AG04450 (cell line): Measurements from ENCODE around the gene VSIG10. TPM values are rescaled to one million over a fixed set of nuclear protein-coding genes. Genes with fewer than 3 reads are reported as not detected.

ENCODE experiments used
- CTCF ChIA-PET: fragments of 300-600, 350-600 bp; formaldehyde crosslinking; extraction: SDS; loops from one replicate; lab custom pipeline; 2022; ENCODE audit warnings: antibody characterized with exemption, inconsistent platforms; lab: Charles Lee
- POLR2A ChIA-PET: fragments of 350-600 bp; formaldehyde crosslinking; extraction: SDS; loops from one replicate; lab custom pipeline; 2021; ENCODE audit warnings: antibody characterized with exemption, inconsistent platforms; lab: Yijun Ruan, JAX
- DNase-seq: peaks from one replicate; pipeline ENCODE4 v3.0.0-alpha.2; 2011; ENCODE audit warnings: low read depth, low spot score
- H3K27ac ChIP-seq: one replicate; pipeline ENCODE4 v1.5.1; 2012; ENCODE audit warnings: low read depth, low read length, control low read depth
- H3K27me3 ChIP-seq: one replicate; pipeline ENCODE4 v1.6.0; 2012; ENCODE audit warnings: low read length; ENCODE audit not compliant: control insufficient read depth, insufficient read depth
- H3K4me3 ChIP-seq: 2 replicates; pipeline ENCODE4 v1.5.1; 2011; ENCODE audit warnings: mild to moderate bottlenecking, low read depth, low read length, control low read depth
- H3K9me3 ChIP-seq: 2 replicates; pipeline ENCODE4 v1.5.1; 2012; ENCODE audit warnings: low read length; ENCODE audit not compliant: control insufficient read depth, insufficient read depth
- polyA plus RNA-seq: library from polyadenylated mRNA; depleted of rRNA; stranded (reverse); fragments of >200 nt; gene quantifications from 2 replicates; pipeline ENCODE4 v1.2.3, GENCODE V29; 2011
- TF ChIP-seq, protein P1 (sequence below): IDR thresholded peaks from 2 replicates; pipeline ENCODE4 v1.5.1; 2011; ENCODE audit warnings: low read depth, low read length, control low read depth, inconsistent platforms

The VSIG10 gene
- polyA plus RNA-seq, 1 experiment = 9.7 TPM

DNA sequence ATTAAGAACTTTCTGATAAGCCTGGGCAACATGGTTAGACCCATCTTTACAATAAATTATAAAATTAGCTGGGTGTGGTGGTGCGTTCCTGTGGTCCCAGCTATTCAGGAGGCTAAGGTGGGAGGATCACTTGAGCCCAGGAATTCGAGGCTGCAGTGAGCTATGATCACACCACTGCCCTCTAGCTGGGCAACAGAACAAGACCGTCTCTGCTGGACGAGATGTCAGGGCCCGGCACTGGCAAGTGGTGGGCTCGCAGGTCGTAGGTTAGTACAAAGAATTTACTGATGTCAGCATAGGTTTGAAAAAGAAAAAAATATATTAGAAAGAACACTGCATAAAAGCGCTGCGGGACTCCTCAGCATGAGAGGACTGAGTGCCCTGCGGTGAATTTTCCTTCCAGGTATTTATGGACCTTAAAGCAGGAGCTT lies 15.7 kb upstream of the VSIG10 start:
- TF ChIP-seq, protein P1, sequence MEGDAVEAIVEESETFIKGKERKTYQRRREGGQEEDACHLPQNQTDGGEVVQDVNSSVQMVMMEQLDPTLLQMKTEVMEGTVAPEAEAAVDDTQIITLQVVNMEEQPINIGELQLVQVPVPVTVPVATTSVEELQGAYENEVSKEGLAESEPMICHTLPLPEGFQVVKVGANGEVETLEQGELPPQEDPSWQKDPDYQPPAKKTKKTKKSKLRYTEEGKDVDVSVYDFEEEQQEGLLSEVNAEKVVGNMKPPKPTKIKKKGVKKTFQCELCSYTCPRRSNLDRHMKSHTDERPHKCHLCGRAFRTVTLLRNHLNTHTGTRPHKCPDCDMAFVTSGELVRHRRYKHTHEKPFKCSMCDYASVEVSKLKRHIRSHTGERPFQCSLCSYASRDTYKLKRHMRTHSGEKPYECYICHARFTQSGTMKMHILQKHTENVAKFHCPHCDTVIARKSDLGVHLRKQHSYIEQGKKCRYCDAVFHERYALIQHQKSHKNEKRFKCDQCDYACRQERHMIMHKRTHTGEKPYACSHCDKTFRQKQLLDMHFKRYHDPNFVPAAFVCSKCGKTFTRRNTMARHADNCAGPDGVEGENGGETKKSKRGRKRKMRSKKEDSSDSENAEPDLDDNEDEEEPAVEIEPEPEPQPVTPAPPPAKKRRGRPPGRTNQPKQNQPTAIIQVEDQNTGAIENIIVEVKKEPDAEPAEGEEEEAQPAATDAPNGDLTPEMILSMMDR = no peak
- POLR2A ChIA-PET = interaction anchor here (1.4 kb wide), 1 partner anchor 17 kb away, joined by 3 read pairs; the partner anchor contains the start of gene PEBP1
- CTCF ChIA-PET = interaction anchor here (0.6 to 2.7 kb wide), 5 partner anchors 62 to 959 kb away, joined by 3 to 13 read pairs (median 5); partner anchors contain the start of gene SUDS3
- Histone ChIP-seq H3K4me3 (no peak overlapping the region), H3K9me3 (no peaks in the 10 kb centered on the region), H3K27ac (no peak overlapping the region), H3K27me3 (no peaks in the 10 kb centered on the region)
- no peak for DNase-seq

DNA sequence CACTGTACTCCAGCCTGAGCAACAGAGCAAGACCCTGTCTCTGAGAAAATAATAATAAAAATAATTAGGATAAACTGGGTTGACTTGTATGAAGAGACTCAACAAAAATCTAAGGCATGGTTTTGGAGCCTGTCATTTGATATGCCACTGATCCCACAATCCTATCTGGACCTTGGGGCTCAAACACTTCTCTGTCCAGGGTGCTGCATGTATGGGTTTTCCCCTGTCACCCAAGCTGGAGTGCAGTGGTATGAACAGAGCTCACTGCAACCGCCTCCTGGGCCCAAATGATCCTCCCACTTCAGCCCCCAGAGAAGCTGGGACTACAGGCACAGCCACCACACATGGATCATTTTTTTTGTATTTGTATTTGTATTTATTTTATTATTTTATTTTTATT lies 5.3 kb upstream of the VSIG10 start:
- CTCF ChIA-PET = interaction anchor here (1.4 kb wide), 1 partner anchor 12 kb away, joined by 6 read pairs; no protein-coding TSS in a partner anchor
- Histone ChIP-seq H3K27me3 (no peaks in the 10 kb centered on the region), H3K9me3 (no peaks in the 10 kb centered on the region), H3K27ac (no peak overlapping the region), H3K4me3 (no peak overlapping the region)
- POLR2A ChIA-PET = no interaction called here
- no peak for DNase-seq
- TF ChIP-seq, protein P1 = no peak

DNA sequence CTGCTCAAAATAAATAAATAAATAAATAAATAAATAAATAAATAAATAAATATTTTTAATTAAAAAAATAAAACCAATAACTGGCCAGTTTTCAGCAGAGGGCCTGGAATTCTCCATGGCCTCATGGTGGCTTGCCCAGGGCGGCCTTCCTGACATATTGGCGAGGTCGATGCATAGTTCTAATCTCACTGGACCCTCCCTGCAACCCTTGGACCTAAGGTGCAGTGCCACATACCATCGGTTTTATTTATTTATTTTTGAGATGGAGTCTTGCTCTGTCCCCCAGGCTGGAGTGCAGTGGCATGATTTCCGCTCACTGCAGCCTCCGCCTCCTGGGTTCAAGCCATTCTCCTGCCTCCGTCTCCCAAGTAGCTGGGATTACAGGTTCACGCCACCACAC lies 3.9 kb upstream of the VSIG10 start:
- Histone ChIP-seq H3K9me3 (no peaks in the 10 kb centered on the region; the same call in 1 of the 2 replicates), H3K4me3 (no peak overlapping the region), H3K27me3 (no peaks in the 10 kb centered on the region), H3K27ac (no peak overlapping the region)
- POLR2A ChIA-PET = no interaction called here
- CTCF ChIA-PET = interaction anchor here (1.3 kb wide), 1 partner anchor 269 kb away, joined by 3 read pairs; no protein-coding TSS in a partner anchor
- DNase-seq = no peak
- TF ChIP-seq, protein P1 = no peak

DNA sequence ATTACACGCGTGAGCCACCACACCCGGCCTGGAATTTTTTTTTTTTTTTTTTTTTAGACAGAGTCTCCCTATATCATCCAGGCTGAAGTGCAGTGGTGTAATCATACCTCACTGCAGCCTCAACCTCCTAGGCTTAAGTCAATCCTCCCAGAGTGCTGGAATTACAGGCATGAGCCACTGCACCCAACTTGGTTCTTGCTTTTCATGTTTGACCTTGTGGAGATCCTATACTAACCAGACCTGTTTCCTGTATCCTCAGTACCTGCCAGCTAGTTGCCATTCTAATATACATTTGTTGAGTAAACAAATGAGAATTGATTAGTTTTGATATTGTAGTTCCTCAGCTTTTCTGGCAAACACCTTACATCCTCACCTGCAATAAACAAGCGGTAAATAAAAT lies 3.2 kb upstream of the VSIG10 start:
- Histone ChIP-seq H3K27me3 (no peaks in the 10 kb centered on the region), H3K4me3 (no peak overlapping the region), H3K9me3 (no peaks in the 10 kb centered on the region; the same call in 1 of the 2 replicates), H3K27ac (no peak overlapping the region)
- TF ChIP-seq, protein P1 = no peak
- ChIA-PET POLR2A (no interaction called here), CTCF (interaction anchor here (1.3 kb wide), 1 partner anchor 270 kb away, joined by 3 read pairs; no protein-coding TSS in a partner anchor)
- DNase-seq = no peak

DNA sequence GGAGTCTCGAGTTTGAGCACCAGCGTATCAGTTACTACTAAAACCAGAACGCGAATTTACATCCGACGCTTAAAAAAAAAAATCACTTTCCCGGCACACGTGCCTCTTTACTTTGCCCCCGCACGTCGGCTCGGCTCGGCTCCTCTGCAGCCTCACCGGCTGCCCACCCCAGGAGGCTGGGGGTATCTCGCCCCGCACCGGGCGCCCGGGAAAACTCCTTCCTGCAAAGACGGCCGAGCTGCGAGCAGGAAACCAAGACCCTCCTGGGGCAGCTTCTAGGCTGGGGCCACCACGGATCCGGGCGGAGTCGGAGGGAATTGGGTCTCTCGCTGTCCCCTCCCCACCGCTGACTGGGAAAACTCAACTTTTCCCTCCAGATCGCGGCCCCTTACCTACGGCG lies 610 bp downstream of the VSIG10 start:
- Histone ChIP-seq H3K9me3 (no peaks in the 10 kb centered on the region; the same call in 1 of the 2 replicates), H3K27me3 (no peaks in the 10 kb centered on the region), H3K4me3 (peak overlapping the region; percentile 75), H3K27ac (peak overlapping the region; percentile 11)
- TF ChIP-seq, protein P1 = no peak
- ChIA-PET CTCF (no interaction called here), POLR2A (interaction anchor here (1.4 kb wide), 1 partner anchor 41 kb away, joined by 3 read pairs; no protein-coding TSS in a partner anchor)
- DNase-seq = no peak
